ENCODE results near the gene INTS15.

The INTS15 gene

GRCh38 chr7:6643915-6644625, 54.2 kb downstream of the INTS15 start:
- no peak for DNase-seq

GRCh38 chr7:6644728-6645127, 54.9 kb downstream of the INTS15 start:
- no peak for DNase-seq

GRCh38 chr7:6646465-6646864, 56.6 kb downstream of the INTS15 start:
- DNase-seq, result no peak

- no peak for DNase-seq
These were observed 57.3 kb downstream of the INTS15 start for GRCh38 chr7:6647080-6647479.

- DNase-seq, result no peak
These were observed 57.7 kb downstream of the INTS15 start for GRCh38 chr7:6647541-6647940.

GRCh38 chr7:6648066-6648814, 58.4 kb downstream of the INTS15 start:
- DNase-seq, result no peak

- DNase-seq, result no peak
These were observed 58.9 kb downstream of the INTS15 start for GRCh38 chr7:6648815-6649104.

- no peak for DNase-seq
These were observed 59.6 kb downstream of the INTS15 start for GRCh38 chr7:6649241-6649961.

- no peak for DNase-seq
These were observed 60.3 kb downstream of the INTS15 start for GRCh38 chr7:6650086-6650485.

- DNase-seq, result no peak
These were observed 60.7 kb downstream of the INTS15 start for GRCh38 chr7:6650521-6651011.

- no peak for DNase-seq
These were observed 62.1 kb downstream of the INTS15 start for GRCh38 chr7:6651851-6652445.

- no peak for DNase-seq
These were observed 62.7 kb downstream of the INTS15 start for GRCh38 chr7:6652446-6653011.

GRCh38 chr7:6653071-6654003, 63.5 kb downstream of the INTS15 start:
- DNase-seq, result no peak

- DNase-seq, result no peak
These were observed 64.5 kb downstream of the INTS15 start for GRCh38 chr7:6654113-6654841.

- no peak for DNase-seq
These were observed 65.2 kb downstream of the INTS15 start for GRCh38 chr7:6654842-6655610.

GRCh38 chr7:6655636-6656385, 66.0 kb downstream of the INTS15 start:
- DNase-seq, result no peak

- DNase-seq, result no peak
These were observed 66.6 kb downstream of the INTS15 start for GRCh38 chr7:6656413-6656812.

Measured in midbrain (tissue), 1 donor.